Adrenal gland (tissue), 5 donors: ENCODE data around the gene PLEKHA4.

Experiments
- CTCF ChIP-seq, 6 experiments: fragments of 450-650 bp in 4 of 6; fragments of 200-600 bp in 2 of 6; sonication (generic) in 1 of 6; IDR thresholded peaks; 1 replicate in 5 of 6; 2 replicates in 1 of 6; pipeline versions ENCODE4 v1.5.1 to v1.8.0; 2016 to 2021; ENCODE audit warnings: antibody characterized with exemption in 6 of 6, mild to moderate bottlenecking in 2 of 6, moderate library complexity in 1 of 6
- POLR2A ChIP-seq, 2 donors: fragments of 450-650 bp; IDR thresholded peaks; one replicate each; pipeline ENCODE4 v1.6.1; 2017; ENCODE audit warnings: antibody characterized with exemption in 2 of 2, mild to moderate bottlenecking in 2 of 2, moderate library complexity in 1 of 2
- donor health status: DM: no; HTN: no; CAD: no.

GRCh38 chr19:48833977-48834376 is 34.4 kb downstream of the PLEKHA4 start:
- no peak for TF ChIP-seq CTCF (IDR thresholded peaks at IDR 0.05)
- no peak for TF ChIP-seq POLR2A (IDR thresholded peaks at IDR 0.05)
